H1 (cell line): Measurements from ENCODE around the gene PEPD. TPM values are rescaled to one million over a fixed set of nuclear protein-coding genes. Genes with fewer than 3 reads are reported as not detected.

Experiments used
- ASH2L ChIP-seq: fragments of 200-600, 300-600 bp; sonication (generic); IDR thresholded peaks from one replicate; pipeline ENCODE4 v1.7.1; 2017; ENCODE audit warnings: low read length
- BRCA1 ChIP-seq: IDR thresholded peaks from 2 replicates; pipeline ENCODE4 v1.6.1; 2012; ENCODE audit warnings: low read depth, low read length, improper control_type of control experiment
- CHD2 ChIP-seq: IDR thresholded peaks from 2 replicates; pipeline ENCODE4 v1.6.1; 2012; ENCODE audit warnings: low read length, improper control_type of control experiment
- EZH2 ChIP-seq: fragments of 200-600 bp; sonication (generic); IDR thresholded peaks from 2 replicates; pipeline ENCODE4 v1.7.1; 2012; ENCODE audit warnings: low read depth, mild to moderate bottlenecking, moderate library complexity, low read length, inconsistent platforms; ENCODE audit not compliant: severe bottlenecking
- FOSL1 ChIP-seq: IDR thresholded peaks from 2 replicates; pipeline ENCODE4 v1.6.1; 2011; ENCODE audit warnings: mild to moderate bottlenecking, low read depth, low read length, moderate library complexity; ENCODE audit not compliant: insufficient read depth
- RFX5 ChIP-seq: IDR thresholded peaks from 2 replicates; pipeline ENCODE4 v1.6.1; 2011; ENCODE audit warnings: low read depth, low read length, improper control_type of control experiment, borderline replicate concordance
- SP1 ChIP-seq: IDR thresholded peaks from 2 replicates; pipeline ENCODE4 v1.6.1; 2011; ENCODE audit warnings: low read depth, low read length
- SP2 ChIP-seq: IDR thresholded peaks from 2 replicates; pipeline ENCODE4 v1.6.1; 2012; ENCODE audit warnings: mild to moderate bottlenecking, low read length, inconsistent platforms
- TBP ChIP-seq: IDR thresholded peaks from 2 replicates; pipeline ENCODE4 v1.6.1; 2011; ENCODE audit warnings: low read depth, low read length, improper control_type of control experiment
- polyA plus RNA-seq, 7 experiments: library from polyadenylated mRNA; depleted of rRNA in 3 of 7; stranded (reverse) in 5 of 7; unstranded in 2 of 7; fragments of >200 nt in 5 of 7; fragments of 200-250 nt in 2 of 7; gene quantifications; 1 replicate in 5 of 7; 2 replicates in 1 of 7; 4 replicates in 1 of 7; pipeline versions ENCODE4 v1.2.1 to v1.2.3, GENCODE V29; 2011 to 2013; ENCODE audit warnings: missing spikeins in 2 of 7, mixed read lengths in 2 of 7
- total RNA-seq: library from RNA; stranded (reverse); fragmentation: NEBNext Ultra II Directional; extraction: Animal tissue kit (Norgen Biotek cat#: 25700); gene quantifications from 2 replicates; pipeline ENCODE4 v1.2.1, GENCODE V29; 2021
- TF ChIP-seq, protein P1 (sequence below): fragments of 300-600 bp; sonication (generic); IDR thresholded peaks from 2 replicates; pipeline ENCODE4 v1.7.1; 2012; ENCODE audit warnings: low read length, moderate library complexity, mild to moderate bottlenecking, inconsistent platforms; ENCODE audit not compliant: insufficient replicate concordance

The PEPD gene
- total and polyA plus RNA-seq, 2 of the 8 experiments (the other 6 are each of a cell fraction or from before 2014, with no cell fraction given) = 84.1 to 178 TPM

- TF ChIP-seq, protein P1, sequence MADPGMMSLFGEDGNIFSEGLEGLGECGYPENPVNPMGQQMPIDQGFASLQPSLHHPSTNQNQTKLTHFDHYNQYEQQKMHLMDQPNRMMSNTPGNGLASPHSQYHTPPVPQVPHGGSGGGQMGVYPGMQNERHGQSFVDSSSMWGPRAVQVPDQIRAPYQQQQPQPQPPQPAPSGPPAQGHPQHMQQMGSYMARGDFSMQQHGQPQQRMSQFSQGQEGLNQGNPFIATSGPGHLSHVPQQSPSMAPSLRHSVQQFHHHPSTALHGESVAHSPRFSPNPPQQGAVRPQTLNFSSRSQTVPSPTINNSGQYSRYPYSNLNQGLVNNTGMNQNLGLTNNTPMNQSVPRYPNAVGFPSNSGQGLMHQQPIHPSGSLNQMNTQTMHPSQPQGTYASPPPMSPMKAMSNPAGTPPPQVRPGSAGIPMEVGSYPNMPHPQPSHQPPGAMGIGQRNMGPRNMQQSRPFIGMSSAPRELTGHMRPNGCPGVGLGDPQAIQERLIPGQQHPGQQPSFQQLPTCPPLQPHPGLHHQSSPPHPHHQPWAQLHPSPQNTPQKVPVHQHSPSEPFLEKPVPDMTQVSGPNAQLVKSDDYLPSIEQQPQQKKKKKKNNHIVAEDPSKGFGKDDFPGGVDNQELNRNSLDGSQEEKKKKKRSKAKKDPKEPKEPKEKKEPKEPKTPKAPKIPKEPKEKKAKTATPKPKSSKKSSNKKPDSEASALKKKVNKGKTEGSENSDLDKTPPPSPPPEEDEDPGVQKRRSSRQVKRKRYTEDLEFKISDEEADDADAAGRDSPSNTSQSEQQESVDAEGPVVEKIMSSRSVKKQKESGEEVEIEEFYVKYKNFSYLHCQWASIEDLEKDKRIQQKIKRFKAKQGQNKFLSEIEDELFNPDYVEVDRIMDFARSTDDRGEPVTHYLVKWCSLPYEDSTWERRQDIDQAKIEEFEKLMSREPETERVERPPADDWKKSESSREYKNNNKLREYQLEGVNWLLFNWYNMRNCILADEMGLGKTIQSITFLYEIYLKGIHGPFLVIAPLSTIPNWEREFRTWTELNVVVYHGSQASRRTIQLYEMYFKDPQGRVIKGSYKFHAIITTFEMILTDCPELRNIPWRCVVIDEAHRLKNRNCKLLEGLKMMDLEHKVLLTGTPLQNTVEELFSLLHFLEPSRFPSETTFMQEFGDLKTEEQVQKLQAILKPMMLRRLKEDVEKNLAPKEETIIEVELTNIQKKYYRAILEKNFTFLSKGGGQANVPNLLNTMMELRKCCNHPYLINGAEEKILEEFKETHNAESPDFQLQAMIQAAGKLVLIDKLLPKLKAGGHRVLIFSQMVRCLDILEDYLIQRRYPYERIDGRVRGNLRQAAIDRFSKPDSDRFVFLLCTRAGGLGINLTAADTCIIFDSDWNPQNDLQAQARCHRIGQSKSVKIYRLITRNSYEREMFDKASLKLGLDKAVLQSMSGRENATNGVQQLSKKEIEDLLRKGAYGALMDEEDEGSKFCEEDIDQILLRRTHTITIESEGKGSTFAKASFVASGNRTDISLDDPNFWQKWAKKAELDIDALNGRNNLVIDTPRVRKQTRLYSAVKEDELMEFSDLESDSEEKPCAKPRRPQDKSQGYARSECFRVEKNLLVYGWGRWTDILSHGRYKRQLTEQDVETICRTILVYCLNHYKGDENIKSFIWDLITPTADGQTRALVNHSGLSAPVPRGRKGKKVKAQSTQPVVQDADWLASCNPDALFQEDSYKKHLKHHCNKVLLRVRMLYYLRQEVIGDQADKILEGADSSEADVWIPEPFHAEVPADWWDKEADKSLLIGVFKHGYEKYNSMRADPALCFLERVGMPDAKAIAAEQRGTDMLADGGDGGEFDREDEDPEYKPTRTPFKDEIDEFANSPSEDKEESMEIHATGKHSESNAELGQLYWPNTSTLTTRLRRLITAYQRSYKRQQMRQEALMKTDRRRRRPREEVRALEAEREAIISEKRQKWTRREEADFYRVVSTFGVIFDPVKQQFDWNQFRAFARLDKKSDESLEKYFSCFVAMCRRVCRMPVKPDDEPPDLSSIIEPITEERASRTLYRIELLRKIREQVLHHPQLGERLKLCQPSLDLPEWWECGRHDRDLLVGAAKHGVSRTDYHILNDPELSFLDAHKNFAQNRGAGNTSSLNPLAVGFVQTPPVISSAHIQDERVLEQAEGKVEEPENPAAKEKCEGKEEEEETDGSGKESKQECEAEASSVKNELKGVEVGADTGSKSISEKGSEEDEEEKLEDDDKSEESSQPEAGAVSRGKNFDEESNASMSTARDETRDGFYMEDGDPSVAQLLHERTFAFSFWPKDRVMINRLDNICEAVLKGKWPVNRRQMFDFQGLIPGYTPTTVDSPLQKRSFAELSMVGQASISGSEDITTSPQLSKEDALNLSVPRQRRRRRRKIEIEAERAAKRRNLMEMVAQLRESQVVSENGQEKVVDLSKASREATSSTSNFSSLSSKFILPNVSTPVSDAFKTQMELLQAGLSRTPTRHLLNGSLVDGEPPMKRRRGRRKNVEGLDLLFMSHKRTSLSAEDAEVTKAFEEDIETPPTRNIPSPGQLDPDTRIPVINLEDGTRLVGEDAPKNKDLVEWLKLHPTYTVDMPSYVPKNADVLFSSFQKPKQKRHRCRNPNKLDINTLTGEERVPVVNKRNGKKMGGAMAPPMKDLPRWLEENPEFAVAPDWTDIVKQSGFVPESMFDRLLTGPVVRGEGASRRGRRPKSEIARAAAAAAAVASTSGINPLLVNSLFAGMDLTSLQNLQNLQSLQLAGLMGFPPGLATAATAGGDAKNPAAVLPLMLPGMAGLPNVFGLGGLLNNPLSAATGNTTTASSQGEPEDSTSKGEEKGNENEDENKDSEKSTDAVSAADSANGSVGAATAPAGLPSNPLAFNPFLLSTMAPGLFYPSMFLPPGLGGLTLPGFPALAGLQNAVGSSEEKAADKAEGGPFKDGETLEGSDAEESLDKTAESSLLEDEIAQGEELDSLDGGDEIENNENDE = no peak
- no peak for TF ChIP-seq EZH2
- peak; percentile 89 for TF ChIP-seq TBP
- TF ChIP-seq FOSL1 = no peak
- no peak for TF ChIP-seq RFX5
- TF ChIP-seq BRCA1 = no peak
- no peak for TF ChIP-seq CHD2
- peak; percentile 74 for TF ChIP-seq ASH2L
- peak; percentile 65; the same call in 1 of the 2 replicates for TF ChIP-seq SP1
- TF ChIP-seq SP2 = no peak
Measured at GRCh38 chr19:33521480-33522370, at the start of gene PEPD (continued).
